ENCODE data around the gene FAM229A.

The FAM229A gene

GRCh38 chr1:32311709-32312393 lies 50.4 kb downstream of the FAM229A start:
- no peak overlapping the region for H3K27ac ChIP-seq (ENCODE audit: poor library complexity, severe bottlenecking)
- TF ChIP-seq CTCF (IDR thresholded peaks at IDR 0.05; ENCODE audit: poor library complexity, severe bottlenecking) = no peak
- H3K4me3 ChIP-seq (ENCODE audit: severe bottlenecking) = no peak overlapping the region
- H3K27me3 ChIP-seq (ENCODE audit: insufficient read depth, poor library complexity, severe bottlenecking) = no peaks in the 10 kb centered on the region
- H3K9me3 ChIP-seq (ENCODE audit: severe bottlenecking) = no peaks in the 10 kb centered on the region
- H3K36me3 ChIP-seq (ENCODE audit: low read depth) = peaks cover 22% of the 10 kb centered on the region
- ATAC-seq (ENCODE audit: low read depth) (no peak), DNase-seq (ENCODE audit: low spot score) (no peak)
- peaks cover 5% of the 10 kb centered on the region for H3K4me1 ChIP-seq (ENCODE audit: insufficient read depth, poor library complexity, severe bottlenecking)

Data from RWPE2 (cell line).